ENCODE data around the gene PDK3.

- TF ChIP-seq, protein P1, sequence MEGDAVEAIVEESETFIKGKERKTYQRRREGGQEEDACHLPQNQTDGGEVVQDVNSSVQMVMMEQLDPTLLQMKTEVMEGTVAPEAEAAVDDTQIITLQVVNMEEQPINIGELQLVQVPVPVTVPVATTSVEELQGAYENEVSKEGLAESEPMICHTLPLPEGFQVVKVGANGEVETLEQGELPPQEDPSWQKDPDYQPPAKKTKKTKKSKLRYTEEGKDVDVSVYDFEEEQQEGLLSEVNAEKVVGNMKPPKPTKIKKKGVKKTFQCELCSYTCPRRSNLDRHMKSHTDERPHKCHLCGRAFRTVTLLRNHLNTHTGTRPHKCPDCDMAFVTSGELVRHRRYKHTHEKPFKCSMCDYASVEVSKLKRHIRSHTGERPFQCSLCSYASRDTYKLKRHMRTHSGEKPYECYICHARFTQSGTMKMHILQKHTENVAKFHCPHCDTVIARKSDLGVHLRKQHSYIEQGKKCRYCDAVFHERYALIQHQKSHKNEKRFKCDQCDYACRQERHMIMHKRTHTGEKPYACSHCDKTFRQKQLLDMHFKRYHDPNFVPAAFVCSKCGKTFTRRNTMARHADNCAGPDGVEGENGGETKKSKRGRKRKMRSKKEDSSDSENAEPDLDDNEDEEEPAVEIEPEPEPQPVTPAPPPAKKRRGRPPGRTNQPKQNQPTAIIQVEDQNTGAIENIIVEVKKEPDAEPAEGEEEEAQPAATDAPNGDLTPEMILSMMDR (conservative IDR thresholded peaks at IDR 0.05 in 1 of 2, IDR thresholded peaks at IDR 0.05 in 1 of 2; ENCODE audit: extremely low read depth in 1 of 2, insufficient read depth in 1 of 2, low read depth in 1 of 2, low read length in 2 of 2) = no peak
- TF ChIP-seq EZH2 (IDR thresholded peaks at IDR 0.05; ENCODE audit: borderline replicate concordance, low read length) = no peak
Observed at GRCh38 chrX:24479924-24480323, 14.8 kb downstream of the PDK3 start.
